Tibial artery (tissue), 4 donors: ENCODE data around the gene SERPINA3.

Experiments used
- DNase-seq, 2 donors: peaks; one replicate each; pipeline ENCODE4 v3.0.0-alpha.2; 2019
- H3K27ac ChIP-seq, 2 donors: fragments of 200-600 bp; sonication (generic) in 1 of 2; 1 replicate in 1 of 2; 2 replicates in 1 of 2; pipeline ENCODE4 v1.5.1; 2018 to 2019; ENCODE audit warnings: mild to moderate bottlenecking in 1 of 2
- H3K27me3 ChIP-seq, 2 donors: fragments of 200-600 bp; sonication (generic) in 1 of 2; one replicate each; pipeline versions ENCODE4 v1.5.1 to v1.6.0; 2016 to 2019
- H3K36me3 ChIP-seq, 3 donors: fragments of 200-600 bp; sonication (generic) in 2 of 3; one replicate each; pipeline ENCODE4 v1.5.1; 2016 to 2019; ENCODE audit warnings: mild to moderate bottlenecking in 2 of 3
- H3K4me1 ChIP-seq, 4 donors: fragments of 200-600 bp; sonication (generic) in 2 of 4; 1 replicate in 3 of 4; 2 replicates in 1 of 4; pipeline ENCODE4 v1.5.1; 2016 to 2019
- H3K4me3 ChIP-seq, 2 donors: fragments of 200-600 bp; sonication (generic) in 1 of 2; 1 replicate in 1 of 2; 2 replicates in 1 of 2; pipeline ENCODE4 v1.5.1; 2018 to 2019; ENCODE audit warnings: mild to moderate bottlenecking in 2 of 2
- H3K9me3 ChIP-seq, 3 donors: fragments of 200-600 bp; sonication (generic) in 1 of 3; one replicate each; pipeline ENCODE4 v1.5.1; 2016 to 2019
- CTCF ChIP-seq, 2 experiments: fragments of 200-600 bp in 1 of 2; fragments of 450-650 bp in 1 of 2; IDR thresholded peaks; one replicate each; pipeline ENCODE4 v1.5.1; 2017 to 2019; ENCODE audit warnings: antibody characterized with exemption in 2 of 2, mild to moderate bottlenecking in 1 of 2, moderate library complexity in 1 of 2
- intact Hi-C: fragments of 100-400 bp; cut with DNase I; formaldehyde crosslinking; loops from one replicate; pipeline ENCODE4 v1.15.0; 2023; ENCODE audit warnings: low total_unique reads

SERPINA3 gene

GRCh38 chr14:94631050-94631449 lies 18.9 kb downstream of the SERPINA3 start:
- intact Hi-C loops = no loop called here
- no peaks in the 10 kb centered on the region for H3K9me3 ChIP-seq
- DNase-seq = no peak
- no peak overlapping the region for H3K4me3 ChIP-seq
- H3K27me3 ChIP-seq = peaks cover 0 to 16% of the 10 kb centered on the region in 2 donors
- no peak for TF ChIP-seq CTCF (IDR thresholded peaks at IDR 0.05)
- H3K4me1 ChIP-seq = no peaks in the 10 kb centered on the region
- no peak overlapping the region for H3K27ac ChIP-seq
- no peaks in the 10 kb centered on the region for H3K36me3 ChIP-seq

GRCh38 chr14:94631536-94632304 lies 19.5 kb downstream of the SERPINA3 start:
- peak in 1 of 2 donors; percentile 12 for DNase-seq
- H3K4me1 ChIP-seq = no peaks in the 10 kb centered on the region
- peaks cover 0 to 16% of the 10 kb centered on the region in 2 donors for H3K27me3 ChIP-seq
- H3K9me3 ChIP-seq = no peaks in the 10 kb centered on the region
- no peak for TF ChIP-seq CTCF (IDR thresholded peaks at IDR 0.05)
- no peaks in the 10 kb centered on the region for H3K36me3 ChIP-seq
- H3K4me3 ChIP-seq = no peak overlapping the region
- H3K27ac ChIP-seq = no peak overlapping the region
- intact Hi-C loops = no loop called here

- H3K27ac ChIP-seq = no peak overlapping the region
- peaks cover 0 to 14% of the 10 kb centered on the region in 2 donors for H3K27me3 ChIP-seq
- peak; percentile 8 to 42 for DNase-seq
- H3K4me3 ChIP-seq = no peak overlapping the region
- no peaks in the 10 kb centered on the region for H3K9me3 ChIP-seq
- no peaks in the 10 kb centered on the region for H3K4me1 ChIP-seq
- no peak for TF ChIP-seq CTCF (IDR thresholded peaks at IDR 0.05)
- intact Hi-C loops = no loop called here
- no peaks in the 10 kb centered on the region for H3K36me3 ChIP-seq
Measured at GRCh38 chr14:94632305-94632590, 20.1 kb downstream of the SERPINA3 start.

DNA sequence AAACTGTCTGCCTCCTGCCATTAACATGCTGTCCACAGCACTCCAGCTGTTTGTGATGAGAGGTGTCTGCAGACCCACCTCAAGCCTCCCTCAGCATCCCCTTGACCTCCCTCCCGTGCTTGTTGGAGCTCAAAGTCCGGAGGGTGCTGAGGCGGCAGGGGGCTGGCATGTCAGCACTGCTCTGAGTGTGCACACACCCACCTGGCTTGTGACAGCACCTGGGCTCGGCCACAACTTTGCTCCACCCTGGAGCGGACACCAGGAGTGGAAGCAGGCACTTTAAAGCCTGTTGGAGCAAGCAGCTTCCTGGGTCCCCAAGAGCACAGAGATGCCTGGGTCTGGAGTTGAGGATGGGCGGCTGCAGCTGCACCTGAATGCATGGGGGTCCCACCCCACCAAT lies 20.9 kb downstream of the SERPINA3 start:
- Histone ChIP-seq H3K4me3 (no peak overlapping the region), H3K4me1 (no peaks in the 10 kb centered on the region), H3K27ac (no peak overlapping the region), H3K36me3 (no peaks in the 10 kb centered on the region), H3K27me3 (peaks cover 0 to 10% of the 10 kb centered on the region in 2 donors), H3K9me3 (no peaks in the 10 kb centered on the region)
- intact Hi-C loops = no loop called here
- DNase-seq = peak in 1 of 2 donors; percentile 17
- no peak for TF ChIP-seq CTCF (IDR thresholded peaks at IDR 0.05)

GRCh38 chr14:94635154-94635553 lies 23.0 kb downstream of the SERPINA3 start:
- Histone ChIP-seq H3K27me3 (peaks cover 0 to 10% of the 10 kb centered on the region in 2 donors), H3K27ac (no peak overlapping the region), H3K36me3 (no peaks in the 10 kb centered on the region), H3K9me3 (no peaks in the 10 kb centered on the region), H3K4me3 (no peak overlapping the region), H3K4me1 (no peaks in the 10 kb centered on the region)
- no peak for DNase-seq
- TF ChIP-seq CTCF (IDR thresholded peaks at IDR 0.05) = no peak
- intact Hi-C loops = no loop called here
